ENCODE results near the gene M1AP.

The M1AP gene

DNA sequence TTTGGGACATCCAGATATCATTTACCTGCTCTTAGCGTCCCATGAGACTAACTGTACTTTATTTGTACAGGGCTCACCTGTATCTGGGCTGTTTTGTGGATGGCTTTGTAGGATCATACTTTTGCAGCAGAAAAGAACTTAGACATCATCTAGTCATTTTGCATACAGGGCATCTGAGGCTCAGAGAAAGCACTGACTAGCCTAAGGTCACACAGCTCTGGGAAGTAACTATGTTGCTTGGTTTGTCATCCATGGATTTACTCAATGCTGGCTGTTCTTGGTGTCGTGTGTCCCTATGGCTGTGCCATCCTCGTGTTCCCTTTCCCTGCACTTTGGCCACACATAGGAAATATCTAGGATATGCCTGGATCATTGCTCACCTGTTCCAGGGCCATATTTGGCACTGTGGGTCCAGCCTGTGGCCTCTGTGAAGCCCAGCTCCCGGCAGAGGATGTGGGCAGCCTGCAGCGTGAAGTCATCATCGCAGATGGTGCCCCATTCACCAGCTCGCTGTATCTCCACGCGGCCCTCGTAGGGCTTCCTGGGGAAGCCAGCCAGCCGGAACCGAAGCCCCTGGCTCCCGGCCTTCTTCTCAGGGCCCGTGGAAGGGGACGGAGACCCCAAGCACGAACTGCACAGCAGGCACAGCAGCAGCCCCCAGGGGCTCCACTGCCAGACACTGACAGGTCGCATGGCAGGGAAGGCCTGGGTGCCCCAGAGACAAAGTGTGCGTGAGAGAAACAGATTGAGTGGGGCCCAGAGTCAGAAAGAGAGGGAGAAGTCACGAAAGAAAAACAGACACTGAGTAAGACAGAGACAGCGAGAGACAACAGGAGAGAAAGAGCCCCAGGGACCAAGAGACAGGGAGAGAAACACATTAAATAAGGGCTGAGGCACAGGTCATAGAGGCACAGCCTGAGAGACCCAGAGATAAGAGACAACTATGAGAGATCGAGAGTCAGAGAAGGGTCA, 95.9 kb downstream of the M1AP start:
- TF ChIP-seq POLR2AphosphoS5 (IDR thresholded peaks at IDR 0.05; ENCODE audit: low read depth, low read length) = no peak
- TF ChIP-seq POLR2A (IDR thresholded peaks at IDR 0.05; ENCODE audit: low read depth, low read length) = no peak
- peak; percentile 48; the same call in 1 of the 2 replicates for TF ChIP-seq TAF1 (IDR thresholded peaks at IDR 0.05; ENCODE audit: borderline replicate concordance, low read depth, low read length)
- DNase-seq (ENCODE audit: insufficient read length) = no peak
- peak; percentile 70 for FAIRE-seq

DNA sequence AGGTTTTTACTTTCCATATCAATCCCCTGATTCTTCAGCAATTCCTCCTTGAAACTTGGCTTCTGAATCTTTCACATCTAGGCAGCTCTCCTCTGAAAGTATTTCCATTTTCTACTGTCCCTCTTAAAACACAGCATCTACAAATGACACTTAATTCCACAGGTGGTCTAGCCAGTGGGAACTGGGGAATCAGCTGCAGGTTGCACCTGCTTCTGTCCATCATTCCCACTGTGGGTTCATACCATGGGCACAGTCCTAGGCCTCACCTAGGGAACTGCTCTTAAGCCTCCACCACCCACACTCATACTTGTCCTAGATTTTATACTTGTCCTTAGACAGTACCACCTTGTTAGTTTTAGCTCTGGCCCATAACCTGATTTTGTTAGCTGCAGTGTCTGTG, 96.6 kb downstream of the M1AP start:
- FAIRE-seq (no peak), DNase-seq (ENCODE audit: insufficient read length) (no peak)
- TF ChIP-seq POLR2A (IDR thresholded peaks at IDR 0.05; ENCODE audit: low read depth, low read length) (0 out of 2 replicates have a peak, but pooled peaks have one; percentile 3), TAF1 (IDR thresholded peaks at IDR 0.05; ENCODE audit: borderline replicate concordance, low read depth, low read length) (no peak)

DNA sequence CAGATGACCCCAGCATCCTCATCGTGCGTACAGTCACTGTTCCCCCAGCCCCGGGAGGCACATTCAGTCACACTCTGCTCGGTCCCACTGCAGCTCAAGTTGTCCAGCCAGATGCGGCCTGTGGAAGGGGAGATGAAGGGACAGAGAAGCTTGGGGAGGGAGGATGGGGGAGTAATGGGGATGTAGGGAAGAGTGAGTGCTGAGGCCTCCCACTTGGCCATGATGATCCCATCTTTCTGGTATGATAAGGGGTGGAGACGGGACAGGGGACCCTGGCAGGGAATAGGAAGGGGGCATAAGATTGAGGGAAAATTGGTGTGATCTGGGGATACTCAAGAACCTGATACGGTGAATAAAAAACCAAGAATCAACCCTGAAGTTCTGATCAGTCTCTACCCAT, 97.9 kb downstream of the M1AP start:
- no peak for FAIRE-seq
- DNase-seq (ENCODE audit: insufficient read length) = no peak

DNA sequence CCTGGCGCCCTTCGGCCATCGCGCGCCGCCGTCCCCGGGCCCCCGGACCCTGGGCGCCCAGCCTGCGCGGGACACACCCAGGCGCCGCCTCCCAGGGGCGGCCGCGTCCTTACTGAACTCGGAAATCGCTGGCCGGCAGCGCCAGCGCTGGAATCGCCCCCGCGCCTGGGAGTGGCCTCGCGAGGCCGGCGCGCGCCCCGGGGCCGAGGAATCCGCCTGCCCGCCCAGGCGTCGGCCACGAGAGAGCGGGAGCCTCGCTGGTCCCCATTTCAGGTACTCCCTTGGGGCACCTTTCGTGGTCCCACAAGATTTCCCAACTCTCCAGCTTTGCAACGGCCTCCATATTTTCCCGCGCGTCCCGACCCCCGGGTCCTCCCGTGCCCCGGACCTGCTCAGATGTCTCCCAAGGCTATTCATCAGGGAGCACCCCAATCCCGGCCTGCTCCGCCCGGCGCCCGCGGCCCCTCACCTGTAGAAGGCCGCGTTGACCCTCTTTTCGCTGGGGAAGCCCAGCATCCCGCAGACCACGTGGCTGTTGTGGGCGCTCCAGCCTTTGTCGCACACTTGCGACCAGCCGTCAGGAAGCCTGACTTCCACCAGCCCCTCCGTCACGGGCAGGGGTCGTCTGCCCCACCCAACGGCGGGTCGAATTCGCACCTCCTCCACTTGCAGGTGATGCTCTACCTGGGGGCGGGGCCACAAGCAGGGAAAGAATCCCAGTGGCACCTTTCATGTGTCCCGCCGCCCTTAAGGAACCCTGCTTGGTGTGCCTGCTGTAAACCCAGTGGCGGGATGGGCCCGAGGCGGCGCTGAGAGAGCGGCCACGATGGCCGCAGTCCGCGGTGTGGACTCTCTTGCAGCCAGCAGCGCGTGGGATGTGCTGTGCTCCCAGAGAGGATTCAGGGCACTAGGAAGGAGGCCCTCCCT, 99.0 kb downstream of the M1AP start:
- TF ChIP-seq POLR2AphosphoS5 (IDR thresholded peaks at IDR 0.05; ENCODE audit: low read depth, low read length) (no peak; the same call in 1 of the 2 replicates), POLR2A (IDR thresholded peaks at IDR 0.05; ENCODE audit: low read depth, low read length) (peak; percentile 58; the same call in 1 of the 2 replicates), TAF1 (IDR thresholded peaks at IDR 0.05; ENCODE audit: borderline replicate concordance, low read depth, low read length) (peak; percentile 31; the same call in 1 of the 2 replicates)
- DNase-seq (ENCODE audit: insufficient read length) (no peak), FAIRE-seq (peak; percentile 30)

More for the DNA sequence above, 97.9 kb downstream of the M1AP start:
- TF ChIP-seq TAF1 (IDR thresholded peaks at IDR 0.05; ENCODE audit: borderline replicate concordance, low read depth, low read length) = no peak
- TF ChIP-seq POLR2AphosphoS5 (IDR thresholded peaks at IDR 0.05; ENCODE audit: low read depth, low read length) = no peak
- TF ChIP-seq POLR2A (IDR thresholded peaks at IDR 0.05; ENCODE audit: low read depth, low read length) = no peak

DNA sequence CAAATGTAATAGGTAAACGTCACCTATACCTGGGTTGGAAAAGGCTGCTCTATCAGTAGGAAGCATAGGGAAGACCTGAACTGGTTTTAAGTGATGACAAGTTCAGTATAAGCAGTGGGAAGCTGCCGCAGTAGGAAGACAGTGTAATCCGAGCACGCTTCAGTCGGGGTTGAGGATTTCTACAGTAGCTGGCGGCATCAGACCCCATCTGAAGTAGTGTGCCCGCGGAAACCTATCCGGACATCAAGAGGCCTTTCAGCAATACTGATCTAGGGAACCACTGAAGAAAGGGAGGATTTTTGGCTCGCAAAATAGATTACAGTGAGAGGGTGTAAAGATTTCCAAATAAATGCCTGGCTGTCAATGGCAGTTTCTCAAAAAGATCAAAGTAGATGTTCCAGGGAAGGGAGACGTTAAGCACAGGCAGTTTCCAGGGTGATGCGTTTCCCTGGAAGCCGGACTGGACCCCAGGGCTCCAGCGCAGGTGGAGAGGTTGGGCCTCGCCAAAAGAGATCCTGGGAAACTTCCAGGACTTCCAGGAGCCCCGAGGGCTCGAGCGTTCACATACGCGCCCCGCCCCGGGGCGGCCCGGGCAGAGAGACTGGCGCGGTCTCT, 99.7 kb downstream of the M1AP start:
- DNase-seq (ENCODE audit: insufficient read length) (no peak), FAIRE-seq (no peak)

GRCh38 chr2:74546004-74546403, 102.1 kb downstream of the M1AP start:
- TF ChIP-seq TAF1 (IDR thresholded peaks at IDR 0.05; ENCODE audit: borderline replicate concordance, low read depth, low read length) (no peak), POLR2A (IDR thresholded peaks at IDR 0.05; ENCODE audit: low read depth, low read length) (no peak), POLR2AphosphoS5 (IDR thresholded peaks at IDR 0.05; ENCODE audit: low read depth, low read length) (no peak)
- DNase-seq (ENCODE audit: insufficient read length) (no peak), FAIRE-seq (no peak)

More for the DNA sequence above, 99.7 kb downstream of the M1AP start:
- TF ChIP-seq TAF1 (IDR thresholded peaks at IDR 0.05; ENCODE audit: borderline replicate concordance, low read depth, low read length) (no peak), POLR2A (IDR thresholded peaks at IDR 0.05; ENCODE audit: low read depth, low read length) (no peak), POLR2AphosphoS5 (IDR thresholded peaks at IDR 0.05; ENCODE audit: low read depth, low read length) (no peak)

DNA sequence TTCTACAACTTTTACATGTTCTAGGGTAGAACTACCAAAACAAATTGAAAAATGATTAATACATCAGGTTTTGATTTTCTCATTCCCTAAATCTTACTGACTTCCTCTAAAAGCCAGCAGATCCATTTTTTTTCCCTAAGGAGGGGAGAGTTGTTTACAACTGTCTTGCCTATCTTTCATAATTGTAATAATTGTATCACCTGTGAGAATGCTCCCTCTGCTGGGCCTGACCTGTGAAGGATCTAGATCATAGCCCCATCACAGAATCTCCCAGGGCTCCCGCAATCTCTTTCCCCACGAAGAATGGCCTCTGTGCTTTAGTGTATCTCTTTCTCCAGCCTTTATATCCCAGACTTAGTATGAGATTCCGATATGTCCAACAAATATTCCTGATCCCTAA, 103.5 kb downstream of the M1AP start:
- FAIRE-seq (no peak), DNase-seq (ENCODE audit: insufficient read length) (no peak)

GRCh38 chr2:74542978-74543377, 105.2 kb downstream of the M1AP start:
- DNase-seq (ENCODE audit: insufficient read length) (no peak), FAIRE-seq (no peak)
- TF ChIP-seq POLR2AphosphoS5 (IDR thresholded peaks at IDR 0.05; ENCODE audit: low read depth, low read length) (no peak), POLR2A (IDR thresholded peaks at IDR 0.05; ENCODE audit: low read depth, low read length) (no peak), TAF1 (IDR thresholded peaks at IDR 0.05; ENCODE audit: borderline replicate concordance, low read depth, low read length) (no peak)

More for the DNA sequence above, 103.5 kb downstream of the M1AP start:
- TF ChIP-seq POLR2AphosphoS5 (IDR thresholded peaks at IDR 0.05; ENCODE audit: low read depth, low read length) (no peak), TAF1 (IDR thresholded peaks at IDR 0.05; ENCODE audit: borderline replicate concordance, low read depth, low read length) (no peak), POLR2A (IDR thresholded peaks at IDR 0.05; ENCODE audit: low read depth, low read length) (no peak)

DNA sequence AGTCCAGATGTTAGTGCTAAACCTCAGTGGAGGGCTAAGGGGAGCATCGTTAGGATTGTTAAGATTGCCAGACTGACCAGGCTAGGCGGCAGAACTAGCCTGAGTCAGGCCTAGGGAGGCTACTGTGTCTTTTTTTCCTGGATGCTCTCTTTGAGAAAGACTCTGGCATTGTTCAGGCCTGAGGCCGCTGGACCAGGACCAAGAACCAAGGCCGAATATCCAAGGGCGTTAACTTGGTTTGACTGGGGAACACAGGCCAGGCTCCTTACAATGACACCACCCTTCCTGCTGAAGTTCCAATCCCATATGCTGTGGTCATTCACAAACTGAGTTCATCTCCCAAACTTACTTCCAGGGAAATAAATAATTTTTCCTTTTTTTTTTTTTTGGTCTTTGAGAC, 107.8 kb downstream of the M1AP start:
- TF ChIP-seq TAF1 (IDR thresholded peaks at IDR 0.05; ENCODE audit: borderline replicate concordance, low read depth, low read length) = no peak
- TF ChIP-seq POLR2A (IDR thresholded peaks at IDR 0.05; ENCODE audit: low read depth, low read length) = no peak
- 0 out of 2 replicates have a peak, but pooled peaks have one; percentile 2 for TF ChIP-seq POLR2AphosphoS5 (IDR thresholded peaks at IDR 0.05; ENCODE audit: low read depth, low read length)
- DNase-seq (ENCODE audit: insufficient read length) (no peak), FAIRE-seq (no peak)

- FAIRE-seq (peak; percentile 9), DNase-seq (ENCODE audit: insufficient read length) (no peak)
- TF ChIP-seq POLR2AphosphoS5 (IDR thresholded peaks at IDR 0.05; ENCODE audit: low read depth, low read length) = 0 out of 2 replicates have a peak, but pooled peaks have one; percentile 12
- TF ChIP-seq TAF1 (IDR thresholded peaks at IDR 0.05; ENCODE audit: borderline replicate concordance, low read depth, low read length) = no peak
These were observed 109.2 kb downstream of the M1AP start for GRCh38 chr2:74538881-74539339.

All from GM12892 (cell line).